Suppressor macrophage treated with lipopolysaccharide for 4 hours (primary cell): ENCODE data around the gene MYO1B.
"Not testable (repeated sequence)": the region's sequence is repeated elsewhere in the genome, so short reads cannot be mapped to it uniquely, and the experiment has no call there.

Experiments used
- DNase-seq: peaks from one replicate; pipeline ENCODE4 v3.0.0-alpha.2; 2020

The MYO1B gene

DNA sequence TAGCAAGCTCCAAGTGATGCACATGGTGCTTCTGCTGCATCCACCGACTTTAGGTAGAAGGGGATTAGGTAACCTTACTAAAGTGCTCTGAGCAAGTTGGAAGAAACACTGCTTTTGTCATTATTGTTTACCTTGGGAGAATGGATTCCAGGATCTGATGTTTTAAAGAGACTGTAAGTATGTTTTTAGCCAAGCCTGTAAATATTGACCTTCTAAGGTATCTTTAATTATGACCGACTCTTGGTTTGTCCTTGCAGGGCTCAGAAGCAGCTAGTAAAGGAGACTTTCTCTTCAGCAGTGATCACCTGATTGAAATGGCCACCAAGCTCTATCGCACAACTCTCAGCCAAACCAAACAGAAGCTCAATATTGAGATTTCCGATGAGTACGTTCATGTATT is 170.7 kb downstream of the MYO1B start:
- no peak for DNase-seq

DNA sequence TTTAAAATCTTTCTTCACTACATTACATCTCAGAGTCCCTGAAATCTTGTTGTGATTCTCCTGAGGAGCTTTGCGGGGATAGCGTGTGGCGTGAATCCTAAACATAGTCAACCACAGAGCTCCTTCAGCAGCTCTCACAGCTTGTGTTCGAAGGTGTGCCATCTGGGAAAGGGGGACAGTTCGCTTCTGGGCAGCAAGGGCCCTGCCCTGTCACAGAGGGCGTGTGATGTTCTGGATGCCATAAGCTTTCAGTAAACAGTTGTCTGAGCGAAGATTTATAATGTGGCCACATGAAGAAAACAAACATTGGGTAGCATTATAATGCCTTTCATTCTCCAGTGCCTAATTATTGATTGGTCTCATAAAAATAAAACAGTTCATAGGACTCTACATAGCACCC is 172.5 kb downstream of the MYO1B start:
- no peak for DNase-seq

DNA sequence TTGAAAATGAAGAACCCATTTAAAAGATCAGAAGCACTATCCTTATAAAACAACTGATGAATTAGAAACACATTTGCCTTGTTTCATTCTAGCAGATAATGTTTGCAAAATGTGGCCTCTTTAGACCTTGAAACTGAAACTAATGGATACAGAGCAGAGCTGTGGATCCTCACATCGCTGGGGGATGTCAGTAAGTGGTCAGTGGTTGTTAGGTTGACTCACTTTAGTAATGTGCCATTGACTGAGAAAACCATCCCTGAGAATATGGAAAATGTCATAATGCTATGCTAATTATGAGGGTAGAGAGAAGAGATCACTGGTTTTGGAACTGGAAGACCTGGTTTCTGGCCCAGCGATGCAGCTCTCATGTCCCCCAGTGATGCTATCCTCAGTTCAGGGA is 176.7 kb downstream of the MYO1B start:
- no peak for DNase-seq

DNA sequence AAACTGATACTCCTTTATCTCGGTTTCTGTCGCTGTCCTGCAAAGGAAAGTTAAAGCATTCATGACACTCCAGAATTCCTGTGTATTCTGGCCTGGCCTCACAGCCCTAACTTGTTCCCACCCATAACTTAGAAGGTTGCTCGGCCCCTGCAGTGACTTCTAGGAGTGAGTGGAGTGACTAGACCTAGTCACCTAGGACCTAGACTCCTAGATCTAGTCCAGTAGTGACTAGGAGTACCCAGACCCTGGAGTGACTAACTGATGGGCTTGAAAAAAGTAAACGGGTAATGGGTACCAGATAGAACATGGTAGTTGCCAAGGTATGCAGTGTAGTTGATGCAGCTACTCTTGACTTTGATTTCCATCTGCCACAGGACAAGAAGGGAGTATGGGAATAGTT is 181.8 kb downstream of the MYO1B start:
- DNase-seq, result no peak

DNA sequence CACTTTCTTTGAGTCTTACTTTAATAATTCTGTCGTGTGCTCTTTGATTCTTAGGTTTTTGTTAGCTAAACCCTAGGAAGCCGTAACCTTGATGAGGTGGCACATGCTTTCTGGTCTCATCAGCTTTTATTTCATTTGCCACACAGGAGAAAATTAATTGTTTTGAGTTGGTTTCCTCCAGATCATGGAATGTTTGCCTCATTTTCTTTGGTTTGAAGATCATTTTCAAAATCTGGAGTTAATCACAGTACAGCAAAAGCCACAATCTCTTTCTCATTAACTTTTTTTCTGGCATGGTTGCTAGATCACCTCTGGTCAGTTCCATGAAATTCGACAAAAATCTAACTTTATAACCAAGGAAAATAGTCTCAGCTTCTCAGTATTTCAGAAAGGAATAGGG is 182.9 kb downstream of the MYO1B start:
- no peak for DNase-seq

DNA sequence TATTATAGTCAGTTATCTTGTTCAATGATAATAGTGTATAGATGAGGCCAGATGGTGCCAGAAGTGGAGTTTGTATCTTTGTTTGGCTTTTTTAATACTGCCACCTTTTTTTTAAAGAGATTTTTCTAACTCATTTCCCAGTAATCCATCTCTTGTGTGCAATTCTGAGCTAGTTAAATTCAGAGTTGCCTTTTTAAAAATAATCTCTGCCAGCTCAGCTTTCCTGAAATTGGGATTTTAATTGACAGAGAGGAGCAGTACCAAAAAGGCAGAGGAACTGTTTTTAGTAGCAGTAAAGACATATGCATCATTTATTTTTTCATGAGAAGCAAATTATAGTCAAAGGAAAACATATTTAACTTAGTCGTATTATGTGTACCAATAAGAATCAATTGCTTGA is 185.3 kb downstream of the MYO1B start:
- DNase-seq, result no peak

DNA sequence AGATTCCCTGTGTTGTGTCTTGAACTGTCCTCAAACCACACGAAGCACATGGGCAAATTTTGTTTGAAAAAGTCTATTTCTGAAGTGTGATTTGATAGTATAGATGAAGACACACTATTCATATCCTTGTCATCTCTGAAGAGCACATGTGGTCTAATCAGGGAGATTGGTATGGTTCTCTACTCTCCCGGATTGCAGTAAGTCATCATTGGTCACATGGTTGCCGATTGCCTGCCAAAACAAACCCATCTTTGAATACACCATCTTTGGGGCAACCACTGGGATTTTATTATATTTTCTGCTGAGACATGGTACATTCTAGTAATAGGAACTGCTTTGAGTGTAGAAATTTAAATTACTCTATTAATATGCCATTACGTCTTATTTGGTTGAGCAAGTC is 186.9 kb downstream of the MYO1B start:
- DNase-seq, result no peak

DNA sequence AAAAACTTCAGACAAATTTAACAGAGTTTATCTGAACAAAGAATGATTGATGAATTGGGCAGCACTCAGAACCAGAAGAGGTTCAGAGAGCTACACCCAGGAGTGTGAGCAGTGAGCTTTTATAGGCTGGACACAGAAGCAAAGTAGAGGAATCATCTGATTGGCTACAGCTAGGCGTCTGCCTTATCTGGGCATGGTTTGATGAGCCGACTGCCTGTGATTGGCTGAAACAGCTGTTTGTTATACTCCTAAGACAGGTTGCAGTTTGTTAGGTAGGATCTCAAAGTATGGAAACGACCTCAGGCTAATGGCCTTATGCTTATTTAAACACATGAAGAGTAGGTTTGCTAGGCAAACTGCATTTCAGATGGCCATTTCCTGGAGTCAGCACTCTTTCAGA is 188.9 kb downstream of the MYO1B start:
- no peak for DNase-seq

DNA sequence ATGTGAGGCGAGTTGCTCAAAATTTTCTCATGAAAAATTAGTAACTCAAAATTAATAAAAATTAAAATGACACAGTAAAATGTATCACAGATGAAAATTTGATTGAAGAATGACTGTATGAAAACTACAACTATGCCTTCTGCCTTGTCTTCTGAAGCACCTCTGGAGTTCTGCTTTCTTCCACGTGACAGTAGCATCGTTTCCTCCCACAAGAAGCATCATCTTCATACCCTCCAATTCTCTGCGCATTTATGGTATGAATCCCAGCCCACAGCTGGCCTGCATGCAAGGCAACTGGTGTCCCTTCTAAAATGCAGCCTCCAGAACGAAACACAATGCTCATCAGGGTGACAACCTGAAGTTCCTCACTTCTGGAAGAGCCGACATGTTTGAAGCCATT is 189.9 kb downstream of the MYO1B start:
- peak; percentile 14 for DNase-seq

DNA sequence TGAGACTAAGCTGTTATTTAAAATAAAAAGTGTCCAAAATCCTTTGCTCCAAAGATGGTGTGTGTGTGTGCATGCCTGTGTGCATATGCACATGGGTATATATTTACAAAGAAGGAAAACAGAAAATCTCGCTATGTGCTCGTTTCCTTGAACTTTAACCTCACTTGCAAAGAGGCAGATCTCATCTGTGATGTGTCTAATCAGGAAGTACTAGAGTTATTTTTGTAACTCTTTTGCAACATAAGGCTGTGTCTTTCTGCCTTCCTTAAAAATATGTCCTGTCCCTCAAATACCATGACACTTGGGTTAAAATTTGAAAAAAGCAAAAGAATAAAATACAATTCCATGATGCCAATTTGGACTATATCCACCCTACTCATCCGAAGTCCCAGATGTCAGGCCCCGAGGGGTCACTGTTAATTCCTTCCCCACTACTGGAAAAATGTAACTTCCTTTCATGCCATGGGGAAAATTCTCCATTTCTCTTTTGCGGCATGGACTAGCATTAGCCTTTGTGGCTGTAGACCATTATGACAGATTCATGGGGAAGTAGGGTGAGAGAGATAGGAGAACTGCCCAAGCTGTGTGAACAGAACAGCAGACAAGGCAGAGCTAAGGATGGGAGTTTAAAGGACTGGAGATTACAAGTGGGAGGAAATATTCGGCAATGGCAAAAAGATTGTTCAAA is 191.3 kb downstream of the MYO1B start:
- peak; percentile 62 for DNase-seq

DNA sequence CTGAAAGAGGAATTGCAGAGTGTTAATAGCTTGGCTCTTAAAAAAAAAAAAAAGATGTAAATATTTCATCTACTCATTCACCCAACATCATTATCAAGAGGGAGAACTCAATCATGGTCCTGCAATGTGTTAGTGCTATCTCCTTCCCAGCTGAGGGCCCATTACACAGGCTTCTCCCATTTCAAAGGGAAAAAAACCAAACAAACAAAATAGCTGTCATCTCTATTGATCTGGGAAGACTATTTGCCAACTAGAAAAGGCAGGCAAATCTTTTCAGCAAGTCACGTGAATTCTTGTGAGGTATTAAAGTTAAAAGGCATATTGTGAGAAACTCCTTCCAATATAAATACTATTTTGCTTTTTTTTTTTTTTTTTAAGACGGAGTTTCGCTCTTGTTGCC is 194.3 kb downstream of the MYO1B start:
- DNase-seq, result no peak

DNA sequence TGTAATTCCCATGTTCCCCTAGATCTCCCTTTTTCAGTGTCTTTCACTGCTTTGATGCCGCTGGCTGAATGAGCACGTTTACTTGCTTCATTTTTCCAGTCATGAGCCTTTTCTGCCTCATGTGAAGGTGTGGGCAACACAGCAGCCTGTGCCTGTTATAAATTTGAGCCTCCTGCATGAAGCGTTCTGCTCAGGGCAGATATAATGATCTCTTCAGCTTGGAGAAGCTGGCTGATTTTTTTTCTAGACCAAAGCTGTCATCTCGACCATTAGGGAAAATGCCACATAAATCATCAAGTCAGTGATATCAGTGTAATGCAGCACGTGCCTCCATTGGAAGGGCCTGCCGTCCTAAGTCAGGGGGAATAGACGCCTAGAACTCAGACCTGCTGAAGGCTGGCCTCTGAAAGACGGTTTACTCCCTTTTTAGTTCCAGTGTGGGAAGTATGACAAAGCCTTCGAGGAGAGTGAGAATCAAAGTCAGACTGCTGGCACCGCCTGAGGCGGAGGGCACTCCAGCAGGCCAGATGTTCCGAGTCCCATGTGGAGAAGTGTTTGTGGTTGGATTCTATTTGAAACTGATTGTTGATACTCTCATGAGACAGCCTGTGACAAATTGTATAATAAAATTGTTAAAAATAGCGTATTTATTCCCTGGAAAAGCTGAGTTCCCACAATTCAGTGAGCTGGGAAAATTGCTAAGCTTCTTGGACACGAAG is 196.5 kb downstream of the MYO1B start:
- no peak for DNase-seq

DNA sequence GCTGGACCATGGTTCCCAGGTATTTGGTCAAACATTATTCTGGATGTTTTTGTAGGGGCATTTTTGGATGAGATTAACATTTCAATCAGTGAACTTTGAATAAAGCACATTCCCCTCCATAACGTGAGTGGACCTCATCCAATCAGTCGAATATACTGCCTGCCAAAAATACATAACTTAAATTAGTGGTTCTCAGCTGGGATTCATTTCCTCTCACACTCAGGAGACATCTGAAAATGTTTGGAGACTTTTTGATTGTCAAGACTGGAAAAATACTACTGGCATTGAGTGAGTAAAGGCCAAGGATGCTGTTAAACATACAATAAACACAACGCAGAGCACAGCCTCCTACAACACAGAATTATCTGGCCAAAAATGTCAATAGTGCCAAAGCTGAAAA is 198.2 kb downstream of the MYO1B start:
- no peak for DNase-seq

DNA sequence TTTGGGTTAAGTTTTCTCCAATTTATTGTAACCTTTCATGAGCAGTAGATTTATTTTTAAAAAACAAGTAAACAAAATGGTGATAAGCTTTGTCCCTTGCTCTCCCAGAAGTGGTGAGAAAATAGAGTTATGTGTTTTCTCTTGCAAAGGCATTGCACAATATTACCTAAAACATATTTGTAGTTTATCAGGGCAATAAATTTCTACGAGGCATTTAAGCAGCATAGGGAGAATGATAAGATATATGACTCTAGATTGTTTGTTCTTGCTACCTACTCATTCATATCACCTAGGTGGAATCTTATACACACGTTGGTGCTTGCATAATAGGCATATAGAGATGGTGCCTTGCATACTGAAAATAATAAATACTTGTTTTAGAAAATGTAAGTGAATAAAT is 201.7 kb downstream of the MYO1B start:
- no peak for DNase-seq

DNA sequence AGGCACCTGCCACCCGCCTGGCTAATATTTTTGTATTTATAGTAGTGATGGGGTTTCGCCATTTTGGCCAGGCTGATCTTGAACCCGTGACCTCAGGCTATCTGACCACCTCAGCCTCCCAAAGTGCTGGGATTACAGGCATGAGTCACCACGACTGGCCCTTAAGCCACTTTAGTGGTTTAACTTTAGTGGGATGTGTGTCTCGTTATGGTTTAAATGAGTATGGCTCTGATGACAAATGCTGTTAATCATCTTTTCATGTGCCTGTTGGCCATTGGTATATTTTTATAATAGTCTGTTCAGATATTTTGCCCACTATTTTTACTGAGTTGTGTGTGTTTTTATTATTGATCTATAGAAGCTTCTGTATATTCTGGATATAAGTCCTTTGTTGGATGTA is 205.9 kb downstream of the MYO1B start:
- no peak for DNase-seq

DNA sequence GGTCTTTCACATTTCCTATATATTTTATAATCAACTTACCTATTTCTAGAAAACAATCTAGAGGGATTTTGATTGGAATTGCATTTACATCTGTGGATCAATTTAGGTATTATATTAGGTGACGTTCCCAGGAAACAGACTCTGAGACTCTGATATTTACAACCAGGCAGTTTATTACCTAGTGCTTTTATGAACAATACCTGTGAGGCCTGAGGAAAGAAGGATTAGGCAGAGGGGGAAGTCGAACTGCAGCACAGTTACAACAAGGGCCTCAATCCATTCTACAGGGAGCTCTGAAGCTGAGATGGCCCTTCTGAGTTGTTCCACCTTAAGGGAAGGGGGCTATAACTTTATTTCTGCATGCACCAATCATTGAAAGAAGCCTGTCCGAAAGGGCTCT is 206.9 kb downstream of the MYO1B start:
- DNase-seq, result no peak

DNA sequence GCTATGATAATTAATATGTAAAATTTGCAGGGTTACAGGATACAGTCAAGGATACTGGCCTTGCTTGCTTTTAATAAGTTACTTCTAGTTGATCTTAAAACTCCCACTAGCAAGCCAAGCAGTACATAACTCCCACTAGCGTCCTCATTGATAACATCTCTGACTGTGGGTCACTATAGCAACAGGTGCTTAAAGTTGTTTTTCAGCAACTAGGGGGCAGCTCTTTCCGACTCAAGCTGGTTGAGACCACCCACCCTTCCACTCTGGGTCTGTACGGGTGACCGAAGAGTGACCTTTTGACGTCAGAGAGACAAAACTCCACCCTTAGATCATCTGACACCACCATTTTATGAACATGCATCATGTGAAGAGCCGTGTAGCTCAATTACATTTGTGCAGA is 208.6 kb downstream of the MYO1B start:
- no peak for DNase-seq

DNA sequence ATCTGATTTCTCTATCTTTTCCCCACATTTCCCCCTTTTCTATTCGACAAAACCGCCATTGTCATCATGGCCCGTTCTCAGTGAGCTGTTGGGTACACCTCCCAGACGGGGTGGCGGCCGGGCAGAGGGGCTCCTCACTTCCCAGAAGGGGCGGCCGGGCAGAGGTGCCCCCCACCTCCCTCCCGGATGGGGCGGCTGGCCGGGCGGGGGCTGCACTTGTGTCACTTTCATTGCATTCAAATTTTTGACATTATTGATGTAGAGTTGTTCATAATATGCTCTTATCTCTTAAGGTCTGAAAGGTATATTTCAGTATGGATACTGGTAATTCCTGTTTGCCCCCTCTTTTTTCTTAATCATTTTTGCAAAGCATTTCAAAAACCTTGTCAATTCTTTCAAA is 211.3 kb downstream of the MYO1B start:
- DNase-seq, result not testable (repeated sequence)

DNA sequence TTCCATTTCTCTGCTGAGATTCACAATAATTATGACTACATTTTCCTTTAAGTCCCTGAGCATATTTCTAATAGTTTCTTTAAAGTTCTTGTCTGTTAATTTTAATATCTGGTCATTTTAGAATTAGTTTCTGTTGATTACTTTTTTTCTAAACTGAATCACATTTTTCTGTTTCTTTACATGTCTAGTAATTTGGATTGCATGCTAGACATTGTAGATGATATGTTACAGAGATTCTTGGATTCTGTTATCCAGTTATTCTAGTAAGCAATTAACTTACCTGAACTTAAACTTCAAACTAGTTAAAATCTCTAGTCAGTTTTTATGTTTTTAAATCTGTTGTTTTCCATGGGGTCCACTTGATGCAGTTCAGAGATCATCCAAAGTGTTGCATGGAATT is 214.0 kb downstream of the MYO1B start:
- no peak for DNase-seq

DNA sequence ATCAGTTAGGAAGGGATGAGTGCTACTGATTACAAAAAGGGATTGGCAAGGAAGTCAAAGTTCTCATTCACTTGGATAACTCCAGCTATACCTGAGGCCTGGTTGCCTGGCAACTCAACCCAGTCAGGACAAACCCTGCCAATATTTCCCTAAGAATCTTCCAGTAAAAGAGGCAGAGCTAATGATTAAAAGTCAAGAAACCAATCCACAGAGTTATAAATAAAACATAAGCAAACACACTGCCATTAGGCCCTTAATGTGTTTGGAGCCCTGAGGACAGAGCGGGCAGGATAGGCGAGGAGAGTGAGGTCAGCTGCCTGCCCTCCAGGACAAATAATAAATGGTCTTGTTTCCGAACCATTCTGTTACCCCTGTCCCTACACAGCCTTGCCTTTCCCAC is 217.2 kb downstream of the MYO1B start:
- no peak for DNase-seq

DNA sequence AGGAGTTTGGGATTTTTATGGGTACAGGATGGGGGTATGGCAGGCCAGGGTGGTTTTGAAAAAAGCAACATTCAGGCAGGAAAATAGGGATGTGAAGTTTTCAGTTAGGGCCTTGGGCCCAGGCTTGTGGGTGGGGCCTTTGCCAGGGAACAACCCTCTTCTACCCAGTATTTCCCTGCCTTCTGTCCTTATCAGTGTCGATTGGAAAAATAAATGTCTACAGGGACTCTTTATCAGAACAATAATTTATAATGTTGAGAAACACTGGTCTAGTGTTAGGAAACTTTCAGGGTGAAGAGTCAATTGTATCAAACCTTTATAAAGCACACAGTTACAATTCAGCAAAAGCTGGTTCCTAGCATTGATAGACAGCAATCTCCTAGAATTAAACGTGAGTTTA is 218.6 kb downstream of the MYO1B start:
- no peak for DNase-seq

DNA sequence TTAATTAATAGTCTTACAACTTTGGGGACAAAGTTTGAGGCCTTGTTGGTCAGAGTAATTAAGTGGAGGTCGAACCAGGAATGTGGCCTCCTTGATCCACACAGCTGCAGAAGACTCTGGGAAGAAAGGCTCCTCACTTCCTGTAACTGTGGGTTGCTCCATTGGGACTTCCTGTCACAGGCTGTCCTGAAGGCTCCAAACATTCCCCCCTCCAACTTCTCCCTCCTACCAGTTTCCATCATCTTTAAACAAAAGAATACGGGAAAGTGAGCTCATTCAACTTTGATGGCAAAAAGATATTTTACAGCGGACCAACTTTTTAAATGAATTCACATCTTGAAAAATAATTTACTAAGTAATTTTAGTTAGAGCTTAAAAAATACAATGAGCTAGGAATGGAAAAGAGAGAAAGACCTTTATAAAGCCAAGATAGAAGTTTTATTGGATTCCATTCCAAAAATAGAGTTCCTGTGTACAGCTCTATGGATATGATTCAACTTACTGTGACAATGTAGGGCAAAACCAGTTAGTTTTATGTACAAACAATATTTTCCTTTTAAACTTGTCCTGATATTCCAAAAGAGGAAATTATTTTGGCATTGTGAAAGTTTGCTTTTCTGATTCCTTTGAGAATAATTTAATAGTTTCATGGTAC is 220.7 kb downstream of the MYO1B start:
- DNase-seq, result no peak

DNA sequence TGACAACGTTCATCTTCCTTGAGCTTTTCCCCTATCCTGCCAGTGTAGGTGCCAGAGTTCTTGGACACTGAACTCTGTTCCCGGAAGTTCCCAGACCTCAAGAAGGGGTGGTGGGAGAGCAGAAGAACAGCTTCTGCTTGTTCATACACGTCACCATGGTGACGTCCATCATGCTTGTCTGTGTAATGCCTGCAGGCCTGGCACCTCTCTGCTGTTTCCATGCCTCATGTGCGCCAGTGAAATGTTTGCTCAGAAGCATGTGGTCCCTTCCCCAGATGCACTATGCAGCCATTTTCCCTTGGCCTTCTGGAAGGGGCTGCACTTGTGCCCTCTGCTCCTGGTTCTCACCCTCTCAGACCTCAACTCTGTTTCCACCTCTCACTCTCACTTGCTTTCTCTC is 221.9 kb downstream of the MYO1B start:
- no peak for DNase-seq

DNA sequence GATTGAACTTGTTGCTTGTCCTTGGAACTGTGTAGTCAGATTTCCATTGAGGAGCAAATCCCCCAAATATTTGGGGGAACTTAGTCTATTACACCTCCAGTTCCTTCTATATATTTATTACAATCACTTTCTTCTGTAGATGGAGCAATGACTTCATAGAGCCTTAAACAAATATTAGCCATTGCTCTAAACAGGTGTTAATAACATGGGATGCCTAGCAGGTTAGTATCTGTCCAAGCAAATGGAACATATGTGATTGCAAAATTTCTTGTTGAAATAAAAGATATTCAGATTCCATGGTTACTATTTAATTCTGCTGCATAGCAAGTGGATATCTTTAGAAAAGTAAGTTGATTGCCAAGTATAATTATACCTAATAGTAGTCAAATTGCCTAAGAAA is 225.1 kb downstream of the MYO1B start:
- no peak for DNase-seq

DNA sequence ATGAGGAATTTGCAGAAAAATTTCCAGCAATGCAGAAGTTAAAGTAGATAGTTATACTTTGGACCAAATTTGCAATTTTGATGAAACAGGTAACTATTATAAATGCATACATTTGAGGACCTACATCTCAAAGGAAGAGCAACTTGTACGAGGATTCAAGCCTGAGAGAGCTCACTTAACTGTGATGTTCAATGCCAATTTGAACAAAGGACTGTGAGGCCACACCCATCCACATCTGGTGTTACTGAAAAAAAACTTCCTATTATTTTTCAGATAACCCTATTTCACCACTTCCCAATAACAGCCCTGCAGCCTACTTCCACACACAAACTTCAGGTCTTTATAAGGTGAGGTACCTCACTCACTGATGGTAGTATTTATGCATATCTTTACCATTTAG is 229.3 kb downstream of the MYO1B start:
- DNase-seq, result no peak
